ENCODE data around the gene ERN2. TPM values are rescaled to one million over a fixed set of nuclear protein-coding genes. Genes with fewer than 3 reads are reported as not detected.

Gene ERN2
- total and polyA plus RNA-seq, 2 of the 4 experiments (the other 2 are of a cell fraction) = 0.39 to 0.54 TPM

DNA sequence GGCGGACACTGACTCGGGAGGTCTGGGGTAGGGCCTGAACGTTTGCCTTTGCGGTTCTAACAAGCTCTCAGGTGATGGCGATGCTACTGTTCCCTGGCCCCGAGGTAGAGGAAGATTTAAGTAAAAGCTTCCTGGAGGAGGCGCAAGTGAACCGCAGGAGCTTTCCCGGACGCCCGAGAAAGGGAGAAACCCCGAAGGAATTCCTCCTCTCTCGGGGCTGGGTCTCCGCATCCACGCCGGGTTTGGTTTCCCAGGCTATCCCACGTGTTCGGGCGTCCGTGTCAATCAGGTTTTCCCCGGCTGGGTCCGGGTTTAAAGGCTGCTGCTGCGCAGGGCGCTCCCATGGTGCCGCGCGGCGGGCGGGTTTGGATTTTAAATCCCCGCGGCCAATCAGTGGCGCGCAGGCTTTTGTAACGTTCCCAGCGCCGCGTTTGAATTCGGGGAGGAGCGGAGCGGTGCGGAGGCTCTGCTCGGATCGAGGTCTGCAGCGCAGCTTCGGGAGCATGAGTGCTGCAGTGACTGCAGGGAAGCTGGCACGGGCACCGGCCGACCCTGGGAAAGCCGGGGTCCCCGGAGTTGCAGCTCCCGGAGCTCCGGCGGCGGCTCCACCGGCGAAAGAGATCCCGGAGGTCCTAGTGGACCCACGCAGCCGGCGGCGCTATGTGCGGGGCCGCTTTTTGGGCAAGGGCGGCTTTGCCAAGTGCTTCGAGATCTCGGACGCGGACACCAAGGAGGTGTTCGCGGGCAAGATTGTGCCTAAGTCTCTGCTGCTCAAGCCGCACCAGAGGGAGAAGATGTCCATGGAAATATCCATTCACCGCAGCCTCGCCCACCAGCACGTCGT, 34.4 kb downstream of the ERN2 start, which contains the start of gene PLK1 (continued):
- TF ChIP-seq, protein P1, sequence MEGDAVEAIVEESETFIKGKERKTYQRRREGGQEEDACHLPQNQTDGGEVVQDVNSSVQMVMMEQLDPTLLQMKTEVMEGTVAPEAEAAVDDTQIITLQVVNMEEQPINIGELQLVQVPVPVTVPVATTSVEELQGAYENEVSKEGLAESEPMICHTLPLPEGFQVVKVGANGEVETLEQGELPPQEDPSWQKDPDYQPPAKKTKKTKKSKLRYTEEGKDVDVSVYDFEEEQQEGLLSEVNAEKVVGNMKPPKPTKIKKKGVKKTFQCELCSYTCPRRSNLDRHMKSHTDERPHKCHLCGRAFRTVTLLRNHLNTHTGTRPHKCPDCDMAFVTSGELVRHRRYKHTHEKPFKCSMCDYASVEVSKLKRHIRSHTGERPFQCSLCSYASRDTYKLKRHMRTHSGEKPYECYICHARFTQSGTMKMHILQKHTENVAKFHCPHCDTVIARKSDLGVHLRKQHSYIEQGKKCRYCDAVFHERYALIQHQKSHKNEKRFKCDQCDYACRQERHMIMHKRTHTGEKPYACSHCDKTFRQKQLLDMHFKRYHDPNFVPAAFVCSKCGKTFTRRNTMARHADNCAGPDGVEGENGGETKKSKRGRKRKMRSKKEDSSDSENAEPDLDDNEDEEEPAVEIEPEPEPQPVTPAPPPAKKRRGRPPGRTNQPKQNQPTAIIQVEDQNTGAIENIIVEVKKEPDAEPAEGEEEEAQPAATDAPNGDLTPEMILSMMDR (conservative IDR thresholded peaks at IDR 0.05; ENCODE audit: low read depth, low read length) = peak; percentile 50

DNA sequence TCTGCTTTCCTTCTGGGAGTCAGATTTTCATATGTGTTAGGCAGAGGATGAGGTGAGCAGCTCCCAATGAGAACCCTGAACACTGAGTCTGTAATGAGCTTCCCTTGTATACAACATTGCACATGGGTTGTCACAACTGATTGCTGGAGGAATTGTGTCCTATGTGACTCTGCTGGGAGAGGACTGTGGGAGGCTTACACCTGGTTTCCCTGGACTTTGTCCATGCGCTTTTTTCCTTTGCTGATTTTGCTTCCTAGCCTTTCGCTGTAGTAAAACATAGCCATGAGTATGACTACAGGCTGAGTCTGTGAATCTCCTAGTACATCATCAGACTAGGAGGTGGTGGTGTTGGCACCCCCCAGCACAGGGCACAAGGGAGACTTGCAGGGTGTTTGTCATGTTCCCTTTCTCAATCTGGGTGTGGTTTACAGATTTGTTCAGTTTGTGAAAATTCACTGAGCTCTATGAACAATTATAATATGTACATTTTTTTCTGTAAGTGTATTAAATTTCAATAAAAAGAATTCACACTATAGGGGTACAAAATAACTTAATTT, 36.0 kb downstream of the ERN2 start:
- BruUV-seq (replicated peaks) = no TSS peak
- H3K27me3 ChIP-seq (ENCODE audit: control insufficient read depth, insufficient read depth, low read length) = no peaks in the 10 kb centered on the region
- H4K8ac ChIP-seq (ENCODE audit: low read depth in 2 of 2, low read length in 2 of 2) = no peak overlapping the region
- in situ Hi-C loops (cut with MboI; ENCODE audit: low sequenced_read_pairs) (loop anchor here (25.0 kb wide), 1 partner anchor 835 kb away; no protein-coding TSS in a partner anchor), intact Hi-C loops (cut with micrococcal nuclease) (no loop called here), dilution Hi-C loops (cut with HindIII; ENCODE audit: low sequenced_read_pairs, unreplicated experiment) (no loop called here)
- no peak overlapping the region for H4K91ac ChIP-seq (ENCODE audit: insufficient read depth, low read depth, low read length)
- no CpG with 5 or more reads among the region's 2 CpGs for WGBS, 2 experiments (ENCODE audit: extremely low coverage in 2 of 2, insufficient read length in 1 of 2)
- H3K4ac ChIP-seq (ENCODE audit: low read depth, low read length) = no peak overlapping the region
- 0 out of 2 replicates have a peak overlapping the region, but pooled peaks have one; percentile 20 for H3K23ac ChIP-seq (ENCODE audit: low read depth, low read length)
- H3K14ac ChIP-seq (replicated peaks; ENCODE audit: low read depth, low read length) = no peak overlapping the region
- no peak overlapping the region for H2AK9ac ChIP-seq (replicated peaks; ENCODE audit: low read depth, low read length, poor library complexity)
- H2BK15ac ChIP-seq (ENCODE audit: low read depth, low read length) = no peak overlapping the region
- no peak overlapping the region for H3K9ac ChIP-seq (ENCODE audit: low read depth, low read length)
- H2BK5ac ChIP-seq (ENCODE audit: low read depth, low read length, poor library complexity, severe bottlenecking) = no peak overlapping the region
- H4K20me1 ChIP-seq (ENCODE audit: insufficient read depth, low read length) = peaks cover 23% of the 10 kb centered on the region
- no peak overlapping the region for H2AK5ac ChIP-seq (ENCODE audit: low read depth, low read length)
- H3K36me3 ChIP-seq (ENCODE audit: control insufficient read depth, insufficient read depth, low read length) = peaks cover 9% of the 10 kb centered on the region; the same call in 1 of the 2 replicates
- no peak overlapping the region for H2BK120ac ChIP-seq (ENCODE audit: low read depth, low read length)
- no peak overlapping the region for H3K27ac ChIP-seq (ENCODE audit: insufficient read depth, low read length)
- 0 out of 2 replicates have a peak, but pooled peaks cover 11% of the 10 kb centered on the region for H3K9me1 ChIP-seq (ENCODE audit: insufficient read depth, low read length)
- H3K56ac ChIP-seq (ENCODE audit: extremely low read depth, insufficient read depth, low read length) = no peak overlapping the region
- H3K79me1 ChIP-seq (ENCODE audit: low read depth in 1 of 2, low read length in 2 of 2) = peaks cover 7 to 54% of the 10 kb centered on the region in 2 experiments
- no peak overlapping the region for H3K4me2 ChIP-seq (ENCODE audit: low read depth, low read length)
- no peak overlapping the region for H3K4me3 ChIP-seq (ENCODE audit: insufficient read depth, low read depth, low read length)
- H2AFZ ChIP-seq (replicated peaks; ENCODE audit: low read length, poor library complexity) = no peak overlapping the region
- no peak overlapping the region for H3K18ac ChIP-seq (ENCODE audit: low read depth, low read length)
- no peak for ATAC-seq (ENCODE audit: low read depth)
- no peaks in the 10 kb centered on the region for H3K9me3 ChIP-seq (ENCODE audit: control insufficient read depth, insufficient read depth, low read length)
- CTCF ChIA-PET = interaction anchor here (0.7 to 2.9 kb wide), 2 partner anchors 9 to 757 kb away, joined by 5 to 7 read pairs; no protein-coding TSS in a partner anchor
- no peak for DNase-seq
- POLR2A ChIA-PET (ENCODE audit: unreplicated experiment) = no interaction called here
- H4K5ac ChIP-seq (ENCODE audit: low read depth, low read length) = no peak overlapping the region
- H3K4me1 ChIP-seq (ENCODE audit: control insufficient read depth, insufficient read depth, low read length) = peaks cover 19% of the 10 kb centered on the region
- no peak overlapping the region for H2BK20ac ChIP-seq (ENCODE audit: low read depth, low read length)
- no peak for TF ChIP-seq CEBPB (IDR thresholded peaks at IDR 0.05; ENCODE audit: low read depth, low read length)
- no peak for TF ChIP-seq MAZ (IDR thresholded peaks at IDR 0.05; ENCODE audit: borderline replicate concordance, low read depth, low read length)
- no peak for TF ChIP-seq RFX5 (IDR thresholded peaks at IDR 0.05; ENCODE audit: low read depth, low read length)
- TF ChIP-seq SMC3 (IDR thresholded peaks at IDR 0.05; ENCODE audit: low read depth, low read length) = no peak
- TF ChIP-seq, protein P2, sequence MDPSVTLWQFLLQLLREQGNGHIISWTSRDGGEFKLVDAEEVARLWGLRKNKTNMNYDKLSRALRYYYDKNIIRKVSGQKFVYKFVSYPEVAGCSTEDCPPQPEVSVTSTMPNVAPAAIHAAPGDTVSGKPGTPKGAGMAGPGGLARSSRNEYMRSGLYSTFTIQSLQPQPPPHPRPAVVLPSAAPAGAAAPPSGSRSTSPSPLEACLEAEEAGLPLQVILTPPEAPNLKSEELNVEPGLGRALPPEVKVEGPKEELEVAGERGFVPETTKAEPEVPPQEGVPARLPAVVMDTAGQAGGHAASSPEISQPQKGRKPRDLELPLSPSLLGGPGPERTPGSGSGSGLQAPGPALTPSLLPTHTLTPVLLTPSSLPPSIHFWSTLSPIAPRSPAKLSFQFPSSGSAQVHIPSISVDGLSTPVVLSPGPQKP (IDR thresholded peaks at IDR 0.05; ENCODE audit: borderline replicate concordance, low read depth, low read length) = no peak
- TF ChIP-seq MXI1 (IDR thresholded peaks at IDR 0.05; ENCODE audit: borderline replicate concordance, low read depth, low read length) = no peak
- no peak for TF ChIP-seq POLR2A (IDR thresholded peaks at IDR 0.05; ENCODE audit: low read depth, low read length)
- TF ChIP-seq BHLHE40 (IDR thresholded peaks at IDR 0.05; ENCODE audit: low read depth, low read length) = no peak
- TF ChIP-seq RAD21 (IDR thresholded peaks at IDR 0.05; ENCODE audit: low read length) = no peak
- TF ChIP-seq NFE2L2 (IDR thresholded peaks at IDR 0.05; ENCODE audit: low read depth, low read length) = no peak
- no peak for TF ChIP-seq FOS (IDR thresholded peaks at IDR 0.05; ENCODE audit: low read depth, low read length)
